C4-2B (cell line): ENCODE results near the gene HMMR.

ENCODE experiments used
- CTCF ChIP-seq: fragments of 450-650 bp; conservative IDR thresholded peaks from 2 replicates; pipeline ENCODE4 v1.5.1; 2017; ENCODE audit warnings: mild to moderate bottlenecking
- ZFX ChIP-seq: fragments of 450-650 bp; IDR thresholded peaks from 2 replicates; pipeline ENCODE4 v1.6.1; 2017

GRCh38 chr5:163439092-163439425 lies 21.4 kb upstream of the HMMR start:
- TF ChIP-seq CTCF (no peak), ZFX (no peak)
